Transverse colon (tissue), 4 donors: Measurements from ENCODE around the gene CERS4.

Experiments
- POLR2AphosphoS5 ChIP-seq, 3 donors: sonication (generic); formaldehyde crosslinking; IDR thresholded peaks; one replicate each; pipeline ENCODE4 v1.6.1; 2016; ENCODE audit warnings: antibody characterized with exemption in 3 of 3
- TF ChIP-seq, protein P1 (sequence below), 5 experiments: fragments of 200-600 bp in 3 of 5; fragments of 450-650 bp in 2 of 5; sonication (generic) in 3 of 5; IDR thresholded peaks; 1 replicate in 2 of 5; 2 replicates in 3 of 5; pipeline ENCODE4 v1.5.1; 2016 to 2017; ENCODE audit warnings: antibody characterized with exemption in 5 of 5, inconsistent platforms in 3 of 5, mild to moderate bottlenecking in 2 of 5, moderate library complexity in 1 of 5

DNA sequence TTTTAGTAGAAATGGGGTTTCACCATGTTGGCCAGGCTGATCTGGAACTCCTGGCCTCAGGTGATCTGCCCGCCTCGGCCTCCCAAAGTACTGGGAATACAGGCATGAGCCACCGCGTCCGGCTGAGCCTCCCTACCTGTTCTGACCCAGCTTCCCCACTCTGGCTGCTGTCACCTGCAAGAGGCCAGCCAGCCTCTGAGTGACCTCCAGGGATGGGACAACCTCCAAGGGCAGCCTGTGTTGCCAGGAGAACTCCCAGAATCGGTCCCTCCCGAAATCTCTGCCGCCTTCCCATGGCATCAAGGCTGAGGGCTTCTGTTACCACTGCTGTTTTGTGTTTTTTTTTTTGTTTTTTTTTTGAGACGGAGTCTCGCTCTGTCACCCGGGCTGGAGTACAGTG is 11.3 kb downstream of the CERS4 start:
- TF ChIP-seq, protein P1, sequence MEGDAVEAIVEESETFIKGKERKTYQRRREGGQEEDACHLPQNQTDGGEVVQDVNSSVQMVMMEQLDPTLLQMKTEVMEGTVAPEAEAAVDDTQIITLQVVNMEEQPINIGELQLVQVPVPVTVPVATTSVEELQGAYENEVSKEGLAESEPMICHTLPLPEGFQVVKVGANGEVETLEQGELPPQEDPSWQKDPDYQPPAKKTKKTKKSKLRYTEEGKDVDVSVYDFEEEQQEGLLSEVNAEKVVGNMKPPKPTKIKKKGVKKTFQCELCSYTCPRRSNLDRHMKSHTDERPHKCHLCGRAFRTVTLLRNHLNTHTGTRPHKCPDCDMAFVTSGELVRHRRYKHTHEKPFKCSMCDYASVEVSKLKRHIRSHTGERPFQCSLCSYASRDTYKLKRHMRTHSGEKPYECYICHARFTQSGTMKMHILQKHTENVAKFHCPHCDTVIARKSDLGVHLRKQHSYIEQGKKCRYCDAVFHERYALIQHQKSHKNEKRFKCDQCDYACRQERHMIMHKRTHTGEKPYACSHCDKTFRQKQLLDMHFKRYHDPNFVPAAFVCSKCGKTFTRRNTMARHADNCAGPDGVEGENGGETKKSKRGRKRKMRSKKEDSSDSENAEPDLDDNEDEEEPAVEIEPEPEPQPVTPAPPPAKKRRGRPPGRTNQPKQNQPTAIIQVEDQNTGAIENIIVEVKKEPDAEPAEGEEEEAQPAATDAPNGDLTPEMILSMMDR (IDR thresholded peaks at IDR 0.05), result no peak
- TF ChIP-seq POLR2AphosphoS5 (IDR thresholded peaks at IDR 0.05), result no peak
